K562 (cell line): Measurements from ENCODE around the gene OTOP3. TPM values are rescaled to one million over a fixed set of nuclear protein-coding genes. Genes with fewer than 3 reads are reported as not detected.

Source experiments
- HNRNPK ChIP-seq: fragments of 200-400 bp; formaldehyde crosslinking; IDR thresholded peaks from one replicate; pipeline ENCODE4 v1.6.1; 2018; ENCODE audit warnings: mild to moderate bottlenecking, low read depth, low read length; ENCODE audit not compliant: poor library complexity, severe bottlenecking
- SRF ChIP-seq, 2 experiments: fragments of 250-450, 450-650 bp in 1 of 2; sonication (Bioruptor Pico) in 1 of 2; sonication (generic) in 1 of 2; formaldehyde crosslinking; IDR thresholded peaks; 2 replicates each; pipeline versions ENCODE4 v1.5.0 to v1.5.1; 2020 to 2022; ENCODE audit warnings: mild to moderate bottlenecking in 1 of 2, missing genetic modification reagents in 1 of 2
- SRSF1 ChIP-seq: fragments of 200-400 bp; formaldehyde crosslinking; IDR thresholded peaks from 2 replicates; pipeline ENCODE4 v1.6.1; 2017; ENCODE audit warnings: mild to moderate bottlenecking, low read depth, low read length, moderate library complexity
- polyA plus RNA-seq, 8 experiments: library from polyadenylated mRNA; depleted of rRNA in 4 of 8; stranded (reverse) in 5 of 8; unstranded in 3 of 8; fragments of >200 nt; fragmentation: Nextera tagmentation in 2 of 8; fragmentation: Illumina TruSeq in 1 of 8; extraction: Ambion mirVana in 2 of 8; extraction: Trizol in 1 of 8; gene quantifications; 2 replicates each; pipeline versions ENCODE4 v1.2.1 to v1.2.3, GENCODE V29; 2011 to 2014; ENCODE audit warnings: inconsistent platforms in 1 of 8, missing spikeins in 1 of 8
- total RNA-seq, 7 experiments: library from RNA; depleted of rRNA in 6 of 7; stranded (reverse); fragments of >200 nt in 6 of 7; fragmentation: Illumina TruSeq in 2 of 7; extraction: Trizol in 2 of 7; gene quantifications; 2 replicates each; pipeline versions ENCODE4 v1.2.1 to v1.2.3, GENCODE V29; 2011 to 2021; ENCODE audit warnings: low replicate concordance in 1 of 7
- TF ChIP-seq, protein P1 (sequence below): fragments of 450-650 bp; IDR thresholded peaks from 2 replicates; pipeline ENCODE4 v1.6.1; 2016; ENCODE audit warnings: low read depth
- TF ChIP-seq, protein P2 (sequence below): fragments of 450-650 bp; IDR thresholded peaks from 2 replicates; pipeline ENCODE4 v1.6.1; 2016; ENCODE audit warnings: mild to moderate bottlenecking, moderate library complexity

OTOP3 gene
- total and polyA plus RNA-seq, 9 of the 15 experiments (the other 6 are each of a cell fraction or from before 2014, with no cell fraction given) = not detected

DNA sequence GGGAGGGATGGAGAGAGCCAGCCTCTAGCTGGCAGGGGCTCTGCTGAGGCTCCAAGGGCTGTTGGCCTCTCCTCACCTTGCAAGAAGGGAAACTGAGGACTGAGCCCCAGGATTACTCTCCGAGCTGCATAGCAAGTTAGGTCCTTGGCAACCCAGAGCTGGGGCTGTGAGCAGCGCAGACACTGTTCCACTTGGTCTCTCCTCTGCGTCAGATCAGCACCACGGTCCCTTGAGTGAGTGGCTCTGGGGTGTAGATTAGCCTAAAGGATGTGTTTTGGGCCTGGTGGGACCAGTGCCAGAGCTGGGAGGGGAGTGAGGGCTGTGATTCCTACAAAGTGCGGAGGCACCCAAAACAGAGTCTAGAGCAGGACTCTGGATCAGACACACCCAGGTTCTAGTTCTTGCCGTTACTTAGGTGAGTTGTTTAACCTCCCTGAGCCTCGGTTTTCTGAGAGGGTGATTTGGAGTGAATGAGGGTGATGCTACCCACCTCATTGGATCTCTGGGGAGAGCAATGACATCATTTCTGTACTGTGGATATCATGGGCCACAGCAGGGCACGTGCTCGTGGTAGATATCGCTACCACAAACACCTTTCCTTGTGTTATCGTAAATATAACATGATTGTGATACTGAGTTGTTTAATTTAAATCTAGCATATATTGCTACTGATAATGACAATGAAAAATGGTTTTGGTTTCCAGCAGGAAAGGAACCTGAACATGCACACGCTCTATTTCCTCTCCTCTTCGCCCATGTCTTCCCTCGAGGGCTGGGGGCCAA, 34.2 kb upstream of the OTOP3 start (continued):
- TF ChIP-seq, protein P1, sequence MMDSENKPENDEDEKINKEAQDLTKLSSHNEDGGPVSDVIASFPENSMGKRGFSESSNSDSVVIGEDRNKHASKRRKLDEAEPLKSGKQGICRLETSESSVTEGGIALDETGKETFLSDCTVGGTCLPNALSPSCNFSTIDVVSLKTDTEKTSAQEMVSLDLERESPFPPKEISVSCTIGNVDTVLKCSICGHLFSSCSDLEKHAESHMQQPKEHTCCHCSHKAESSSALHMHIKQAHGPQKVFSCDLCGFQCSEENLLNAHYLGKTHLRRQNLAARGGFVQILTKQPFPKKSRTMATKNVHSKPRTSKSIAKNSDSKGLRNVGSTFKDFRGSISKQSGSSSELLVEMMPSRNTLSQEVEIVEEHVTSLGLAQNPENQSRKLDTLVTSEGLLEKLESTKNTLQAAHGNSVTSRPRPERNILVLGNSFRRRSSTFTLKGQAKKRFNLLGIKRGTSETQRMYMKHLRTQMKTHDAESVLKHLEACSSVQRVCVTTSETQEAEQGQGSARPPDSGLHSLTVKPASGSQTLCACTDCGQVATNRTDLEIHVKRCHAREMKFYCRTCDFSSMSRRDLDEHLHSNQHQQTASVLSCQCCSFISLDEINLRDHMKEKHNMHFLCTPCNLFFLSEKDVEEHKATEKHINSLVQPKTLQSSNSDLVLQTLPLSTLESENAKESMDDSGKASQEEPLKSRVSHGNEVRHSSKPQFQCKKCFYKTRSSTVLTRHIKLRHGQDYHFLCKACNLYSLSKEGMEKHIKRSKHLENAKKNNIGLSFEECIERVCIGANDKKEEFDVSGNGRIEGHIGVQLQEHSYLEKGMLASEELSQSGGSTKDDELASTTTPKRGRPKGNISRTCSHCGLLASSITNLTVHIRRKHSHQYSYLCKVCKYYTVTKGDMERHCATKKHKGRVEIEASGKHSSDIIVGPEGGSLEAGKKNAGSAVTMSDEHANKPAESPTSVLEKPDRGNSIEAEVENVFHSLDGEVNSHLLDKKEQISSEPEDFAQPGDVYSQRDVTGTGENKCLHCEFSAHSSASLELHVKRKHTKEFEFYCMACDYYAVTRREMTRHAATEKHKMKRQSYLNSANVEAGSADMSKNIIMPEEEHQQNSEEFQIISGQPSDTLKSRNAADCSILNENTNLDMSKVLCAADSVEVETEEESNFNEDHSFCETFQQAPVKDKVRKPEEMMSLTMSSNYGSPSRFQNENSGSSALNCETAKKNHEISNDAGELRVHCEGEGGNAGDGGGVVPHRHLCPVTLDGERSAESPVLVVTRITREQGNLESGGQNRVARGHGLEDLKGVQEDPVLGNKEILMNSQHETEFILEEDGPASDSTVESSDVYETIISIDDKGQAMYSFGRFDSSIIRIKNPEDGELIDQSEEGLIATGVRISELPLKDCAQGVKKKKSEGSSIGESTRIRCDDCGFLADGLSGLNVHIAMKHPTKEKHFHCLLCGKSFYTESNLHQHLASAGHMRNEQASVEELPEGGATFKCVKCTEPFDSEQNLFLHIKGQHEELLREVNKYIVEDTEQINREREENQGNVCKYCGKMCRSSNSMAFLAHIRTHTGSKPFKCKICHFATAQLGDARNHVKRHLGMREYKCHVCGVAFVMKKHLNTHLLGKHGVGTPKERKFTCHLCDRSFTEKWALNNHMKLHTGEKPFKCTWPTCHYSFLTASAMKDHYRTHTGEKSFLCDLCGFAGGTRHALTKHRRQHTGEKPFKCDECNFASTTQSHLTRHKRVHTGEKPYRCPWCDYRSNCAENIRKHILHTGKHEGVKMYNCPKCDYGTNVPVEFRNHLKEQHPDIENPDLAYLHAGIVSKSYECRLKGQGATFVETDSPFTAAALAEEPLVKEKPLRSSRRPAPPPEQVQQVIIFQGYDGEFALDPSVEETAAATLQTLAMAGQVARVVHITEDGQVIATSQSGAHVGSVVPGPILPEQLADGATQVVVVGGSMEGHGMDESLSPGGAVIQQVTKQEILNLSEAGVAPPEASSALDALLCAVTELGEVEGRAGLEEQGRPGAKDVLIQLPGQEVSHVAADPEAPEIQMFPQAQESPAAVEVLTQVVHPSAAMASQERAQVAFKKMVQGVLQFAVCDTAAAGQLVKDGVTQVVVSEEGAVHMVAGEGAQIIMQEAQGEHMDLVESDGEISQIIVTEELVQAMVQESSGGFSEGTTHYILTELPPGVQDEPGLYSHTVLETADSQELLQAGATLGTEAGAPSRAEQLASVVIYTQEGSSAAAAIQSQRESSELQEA = no peak
- no peak for TF ChIP-seq HNRNPK
- TF ChIP-seq SRF (CRISPR knock-in tag; IDR thresholded peaks at IDR 0.05) = no peak
- TF ChIP-seq SRSF1 = no peak
- TF ChIP-seq, protein P2, sequence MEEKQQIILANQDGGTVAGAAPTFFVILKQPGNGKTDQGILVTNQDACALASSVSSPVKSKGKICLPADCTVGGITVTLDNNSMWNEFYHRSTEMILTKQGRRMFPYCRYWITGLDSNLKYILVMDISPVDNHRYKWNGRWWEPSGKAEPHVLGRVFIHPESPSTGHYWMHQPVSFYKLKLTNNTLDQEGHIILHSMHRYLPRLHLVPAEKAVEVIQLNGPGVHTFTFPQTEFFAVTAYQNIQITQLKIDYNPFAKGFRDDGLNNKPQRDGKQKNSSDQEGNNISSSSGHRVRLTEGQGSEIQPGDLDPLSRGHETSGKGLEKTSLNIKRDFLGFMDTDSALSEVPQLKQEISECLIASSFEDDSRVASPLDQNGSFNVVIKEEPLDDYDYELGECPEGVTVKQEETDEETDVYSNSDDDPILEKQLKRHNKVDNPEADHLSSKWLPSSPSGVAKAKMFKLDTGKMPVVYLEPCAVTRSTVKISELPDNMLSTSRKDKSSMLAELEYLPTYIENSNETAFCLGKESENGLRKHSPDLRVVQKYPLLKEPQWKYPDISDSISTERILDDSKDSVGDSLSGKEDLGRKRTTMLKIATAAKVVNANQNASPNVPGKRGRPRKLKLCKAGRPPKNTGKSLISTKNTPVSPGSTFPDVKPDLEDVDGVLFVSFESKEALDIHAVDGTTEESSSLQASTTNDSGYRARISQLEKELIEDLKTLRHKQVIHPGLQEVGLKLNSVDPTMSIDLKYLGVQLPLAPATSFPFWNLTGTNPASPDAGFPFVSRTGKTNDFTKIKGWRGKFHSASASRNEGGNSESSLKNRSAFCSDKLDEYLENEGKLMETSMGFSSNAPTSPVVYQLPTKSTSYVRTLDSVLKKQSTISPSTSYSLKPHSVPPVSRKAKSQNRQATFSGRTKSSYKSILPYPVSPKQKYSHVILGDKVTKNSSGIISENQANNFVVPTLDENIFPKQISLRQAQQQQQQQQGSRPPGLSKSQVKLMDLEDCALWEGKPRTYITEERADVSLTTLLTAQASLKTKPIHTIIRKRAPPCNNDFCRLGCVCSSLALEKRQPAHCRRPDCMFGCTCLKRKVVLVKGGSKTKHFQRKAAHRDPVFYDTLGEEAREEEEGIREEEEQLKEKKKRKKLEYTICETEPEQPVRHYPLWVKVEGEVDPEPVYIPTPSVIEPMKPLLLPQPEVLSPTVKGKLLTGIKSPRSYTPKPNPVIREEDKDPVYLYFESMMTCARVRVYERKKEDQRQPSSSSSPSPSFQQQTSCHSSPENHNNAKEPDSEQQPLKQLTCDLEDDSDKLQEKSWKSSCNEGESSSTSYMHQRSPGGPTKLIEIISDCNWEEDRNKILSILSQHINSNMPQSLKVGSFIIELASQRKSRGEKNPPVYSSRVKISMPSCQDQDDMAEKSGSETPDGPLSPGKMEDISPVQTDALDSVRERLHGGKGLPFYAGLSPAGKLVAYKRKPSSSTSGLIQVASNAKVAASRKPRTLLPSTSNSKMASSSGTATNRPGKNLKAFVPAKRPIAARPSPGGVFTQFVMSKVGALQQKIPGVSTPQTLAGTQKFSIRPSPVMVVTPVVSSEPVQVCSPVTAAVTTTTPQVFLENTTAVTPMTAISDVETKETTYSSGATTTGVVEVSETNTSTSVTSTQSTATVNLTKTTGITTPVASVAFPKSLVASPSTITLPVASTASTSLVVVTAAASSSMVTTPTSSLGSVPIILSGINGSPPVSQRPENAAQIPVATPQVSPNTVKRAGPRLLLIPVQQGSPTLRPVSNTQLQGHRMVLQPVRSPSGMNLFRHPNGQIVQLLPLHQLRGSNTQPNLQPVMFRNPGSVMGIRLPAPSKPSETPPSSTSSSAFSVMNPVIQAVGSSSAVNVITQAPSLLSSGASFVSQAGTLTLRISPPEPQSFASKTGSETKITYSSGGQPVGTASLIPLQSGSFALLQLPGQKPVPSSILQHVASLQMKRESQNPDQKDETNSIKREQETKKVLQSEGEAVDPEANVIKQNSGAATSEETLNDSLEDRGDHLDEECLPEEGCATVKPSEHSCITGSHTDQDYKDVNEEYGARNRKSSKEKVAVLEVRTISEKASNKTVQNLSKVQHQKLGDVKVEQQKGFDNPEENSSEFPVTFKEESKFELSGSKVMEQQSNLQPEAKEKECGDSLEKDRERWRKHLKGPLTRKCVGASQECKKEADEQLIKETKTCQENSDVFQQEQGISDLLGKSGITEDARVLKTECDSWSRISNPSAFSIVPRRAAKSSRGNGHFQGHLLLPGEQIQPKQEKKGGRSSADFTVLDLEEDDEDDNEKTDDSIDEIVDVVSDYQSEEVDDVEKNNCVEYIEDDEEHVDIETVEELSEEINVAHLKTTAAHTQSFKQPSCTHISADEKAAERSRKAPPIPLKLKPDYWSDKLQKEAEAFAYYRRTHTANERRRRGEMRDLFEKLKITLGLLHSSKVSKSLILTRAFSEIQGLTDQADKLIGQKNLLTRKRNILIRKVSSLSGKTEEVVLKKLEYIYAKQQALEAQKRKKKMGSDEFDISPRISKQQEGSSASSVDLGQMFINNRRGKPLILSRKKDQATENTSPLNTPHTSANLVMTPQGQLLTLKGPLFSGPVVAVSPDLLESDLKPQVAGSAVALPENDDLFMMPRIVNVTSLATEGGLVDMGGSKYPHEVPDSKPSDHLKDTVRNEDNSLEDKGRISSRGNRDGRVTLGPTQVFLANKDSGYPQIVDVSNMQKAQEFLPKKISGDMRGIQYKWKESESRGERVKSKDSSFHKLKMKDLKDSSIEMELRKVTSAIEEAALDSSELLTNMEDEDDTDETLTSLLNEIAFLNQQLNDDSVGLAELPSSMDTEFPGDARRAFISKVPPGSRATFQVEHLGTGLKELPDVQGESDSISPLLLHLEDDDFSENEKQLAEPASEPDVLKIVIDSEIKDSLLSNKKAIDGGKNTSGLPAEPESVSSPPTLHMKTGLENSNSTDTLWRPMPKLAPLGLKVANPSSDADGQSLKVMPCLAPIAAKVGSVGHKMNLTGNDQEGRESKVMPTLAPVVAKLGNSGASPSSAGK = 0 out of 2 replicates have a peak, but pooled peaks have one; percentile 13
